GM23338 (cell line): Measurements from ENCODE around the gene PPP1R37. TPM values are rescaled to one million over a fixed set of nuclear protein-coding genes. Genes with fewer than 3 reads are reported as not detected.

Source experiments
- ATAC-seq: fragments of 200-7000 bp; cut with Tn5 transposase; 3 replicates; pipeline ENCODE4 v1.9.1; 2020
- DNase-seq: peaks from one replicate; pipeline ENCODE4 v3.0.0-alpha.2; 2015; ENCODE audit warnings: low spot score
- H2AFZ ChIP-seq: fragments of 200-600 bp; sonication (generic); 2 replicates; pipeline ENCODE4 v1.8.0; 2016; ENCODE audit warnings: antibody characterized with exemption, mild to moderate bottlenecking, moderate library complexity
- H3F3A ChIP-seq: fragments of 200-600 bp; sonication (generic); replicated peaks from 2 replicates; pipeline ENCODE4 v1.8.0; 2017; ENCODE audit warnings: antibody characterized with exemption, mixed run types, low read depth
- H3K27ac ChIP-seq: fragments of 200-600 bp; sonication (generic); 2 replicates; pipeline ENCODE4 v1.6.1; 2016; ENCODE audit warnings: low read depth
- H3K27me3 ChIP-seq: fragments of 200-600 bp; sonication (generic); 2 replicates; pipeline ENCODE4 v1.8.0; 2016; ENCODE audit warnings: mild to moderate bottlenecking, mixed run types, moderate library complexity; ENCODE audit not compliant: insufficient read depth
- H3K36me3 ChIP-seq: fragments of 200-600 bp; sonication (generic); 2 replicates; pipeline ENCODE4 v1.8.0; 2016; ENCODE audit warnings: mild to moderate bottlenecking; ENCODE audit not compliant: insufficient read depth
- H3K4me1 ChIP-seq: fragments of 200-600 bp; sonication (generic); 2 replicates; pipeline ENCODE4 v1.8.0; 2016; ENCODE audit warnings: mild to moderate bottlenecking, moderate library complexity; ENCODE audit not compliant: insufficient read depth
- H3K4me2 ChIP-seq: fragments of 200-600 bp; sonication (generic); 2 replicates; pipeline ENCODE4 v1.7.1; 2017; ENCODE audit warnings: mixed run types
- H3K4me3 ChIP-seq: fragments of 200-600 bp; sonication (generic); 2 replicates; pipeline ENCODE4 v1.6.1; 2016; ENCODE audit warnings: mixed run types
- H3K79me2 ChIP-seq: fragments of 200-600 bp; sonication (generic); replicated peaks from 2 replicates; pipeline ENCODE4 v1.8.0; 2017; ENCODE audit warnings: mild to moderate bottlenecking; ENCODE audit not compliant: insufficient read depth
- H3K9me2 ChIP-seq: fragments of 200-600 bp; sonication (generic); 2 replicates; pipeline ENCODE4 v1.8.0; 2017; ENCODE audit not compliant: insufficient read depth
- H4K20me1 ChIP-seq: fragments of 200-600 bp; sonication (generic); replicated peaks from 2 replicates; pipeline ENCODE4 v1.8.0; 2017; ENCODE audit warnings: mild to moderate bottlenecking; ENCODE audit not compliant: insufficient read depth
- H3K27ac Mint-ChIP-seq: 2 replicates; pipeline ENCODE4 v1.8.0; 2020; ENCODE audit warnings: inconsistent platforms, mild to moderate bottlenecking, moderate library complexity, mixed read lengths
- H3K27me3 Mint-ChIP-seq: 3 replicates; pipeline ENCODE4 v1.8.0; 2022; ENCODE audit warnings: low read depth, mild to moderate bottlenecking, moderate library complexity, mixed read lengths, inconsistent platforms; ENCODE audit not compliant: insufficient read depth, poor library complexity
- H3K36me3 Mint-ChIP-seq: 3 replicates; pipeline ENCODE4 v1.8.0; 2021; ENCODE audit warnings: low read depth, mild to moderate bottlenecking, inconsistent platforms, moderate library complexity, mixed read lengths
- H3K4me1 Mint-ChIP-seq: 3 replicates; pipeline ENCODE4 v1.8.0; 2020; ENCODE audit warnings: mild to moderate bottlenecking, inconsistent platforms, mixed read lengths
- H3K4me3 Mint-ChIP-seq: 3 replicates; pipeline ENCODE4 v1.8.0; 2021; ENCODE audit warnings: moderate library complexity, mild to moderate bottlenecking, inconsistent platforms, mixed read lengths
- H3K9me3 Mint-ChIP-seq: 3 replicates; pipeline ENCODE4 v1.8.0; 2020; ENCODE audit warnings: moderate library complexity, mild to moderate bottlenecking, inconsistent platforms, mixed read lengths
- CREB1 ChIP-seq: fragments of 250-450 bp; sonication (Bioruptor Pico); IDR thresholded peaks from 2 replicates; pipeline ENCODE4 v1.5.0; 2020; ENCODE audit warnings: low read depth, mild to moderate bottlenecking, moderate library complexity
- CTCF ChIP-seq, 2 experiments: fragments of 200-600 bp in 1 of 2; sonication (generic) in 1 of 2; conservative IDR thresholded peaks; 2 replicates each; pipeline versions ENCODE4 v1.5.1 to v1.6.1; 2016 to 2017; ENCODE audit warnings: antibody characterized with exemption in 2 of 2, low read depth in 2 of 2, mild to moderate bottlenecking in 2 of 2, moderate library complexity in 1 of 2
- ETS1 ChIP-seq: IDR thresholded peaks from 2 replicates; pipeline ENCODE4 v1.6.1; 2016; ENCODE audit warnings: antibody characterized with exemption
- EZH2 ChIP-seq: fragments of 200-600 bp; sonication (generic); IDR thresholded peaks from one replicate; pipeline ENCODE4 v1.8.0; 2017; ENCODE audit warnings: antibody characterized with exemption, mild to moderate bottlenecking, low read depth; ENCODE audit not compliant: unreplicated experiment
- EZH2phosphoT487 ChIP-seq: fragments of 200-600 bp; sonication (generic); IDR thresholded peaks from one replicate; pipeline ENCODE4 v1.8.1; 2018; ENCODE audit warnings: antibody characterized with exemption; ENCODE audit not compliant: unreplicated experiment
- JUNB ChIP-seq: IDR thresholded peaks from one replicate; pipeline ENCODE4 v1.6.1; 2016; ENCODE audit warnings: antibody characterized with exemption; ENCODE audit not compliant: unreplicated experiment
- NANOG ChIP-seq: IDR thresholded peaks from 2 replicates; pipeline ENCODE4 v1.6.1; 2016; ENCODE audit warnings: antibody characterized with exemption, borderline replicate concordance
- POLR2AphosphoS5 ChIP-seq: IDR thresholded peaks from 2 replicates; pipeline ENCODE4 v1.6.1; 2016; ENCODE audit warnings: antibody characterized with exemption, low read depth
- REST ChIP-seq: IDR thresholded peaks from one replicate; pipeline ENCODE4 v1.6.1; 2018; ENCODE audit warnings: antibody characterized with exemption; ENCODE audit not compliant: unreplicated experiment
- STAT1 ChIP-seq: IDR thresholded peaks from one replicate; pipeline ENCODE4 v1.6.1; 2016; ENCODE audit warnings: antibody characterized with exemption; ENCODE audit not compliant: unreplicated experiment
- ZNF114 ChIP-seq: fragments of 250-450 bp; sonication (Bioruptor Pico); IDR thresholded peaks from 2 replicates; pipeline ENCODE4 v1.5.0; 2020; ENCODE audit warnings: mild to moderate bottlenecking, moderate library complexity
- ZNF331 ChIP-seq: fragments of 250-450 bp; sonication (Bioruptor Pico); IDR thresholded peaks from 2 replicates; pipeline ENCODE4 v1.5.0; 2020; ENCODE audit warnings: low read depth, mild to moderate bottlenecking, moderate library complexity
- ZNF462 ChIP-seq: fragments of 250-450 bp; sonication (Bioruptor Pico); IDR thresholded peaks from 2 replicates; pipeline ENCODE4 v1.5.0; 2020; ENCODE audit warnings: mild to moderate bottlenecking, moderate library complexity
- polyA plus RNA-seq: library from polyadenylated mRNA; unstranded; fragments of >200 nt; fragmentation: Nextera tagmentation; extraction: Ambion mirVana; gene quantifications from 2 replicates; pipeline ENCODE4 v1.2.1, GENCODE V29; 2016
- total RNA-seq: library from RNA; depleted of rRNA; stranded (reverse); fragments of >200 nt; shearing (Covaris generic); gene quantifications from 2 replicates; pipeline ENCODE4 v1.2.3, GENCODE V29; 2014

PPP1R37 gene
- total and polyA plus RNA-seq, 2 experiments from 2014 or later, result 6.9 to 47.2 TPM

- no peak for ATAC-seq
- peaks cover 23% of the 10 kb centered on the region for H3K27me3 Mint-ChIP-seq
Measured at GRCh38 chr19:45097450-45097775, 4.4 kb downstream of the PPP1R37 start.

More at GRCh38 chr19:45097450-45097775, 4.4 kb downstream of the PPP1R37 start:
- H3K4me1 ChIP-seq, result peaks cover 22% of the 10 kb centered on the region
- H3K27ac ChIP-seq, result no peak overlapping the region
- Mint-ChIP-seq H3K4me1 (peaks cover 68% of the 10 kb centered on the region), H3K36me3 (peaks cover 4% of the 10 kb centered on the region; the same call in 2 of the 3 replicates), H3K27ac (0 out of 2 replicates have a peak overlapping the region, but pooled peaks have one; percentile 54), H3K9me3 (no peaks in the 10 kb centered on the region), H3K4me3 (no peak overlapping the region)
- TF ChIP-seq STAT1 (no peak), POLR2AphosphoS5 (no peak), EZH2phosphoT487 (no peak), ZNF114 (no peak), ETS1 (no peak), ZNF331 (CRISPR knock-in tag) (no peak), ZNF462 (CRISPR knock-in tag) (no peak), EZH2 (no peak), REST (no peak), NANOG (no peak), JUNB (no peak), CTCF (conservative IDR thresholded peaks at IDR 0.05; ENCODE audit: low read depth in 2 of 2) (no peak), CREB1 (CRISPR knock-in tag) (no peak)
- H4K20me1 ChIP-seq, result peaks cover 68% of the 10 kb centered on the region
- no peak for DNase-seq
- H2AFZ ChIP-seq, result no peak overlapping the region
- H3K27me3 ChIP-seq, result no peaks in the 10 kb centered on the region
- no peaks in the 10 kb centered on the region for H3K36me3 ChIP-seq
- no peaks in the 10 kb centered on the region for H3K9me2 ChIP-seq
- no peak overlapping the region for H3K4me2 ChIP-seq
- H3K4me3 ChIP-seq, result no peak overlapping the region
- no peaks in the 10 kb centered on the region for H3F3A ChIP-seq
- peaks cover 94% of the 10 kb centered on the region for H3K79me2 ChIP-seq
